HepG2 (cell line): ENCODE measurements around the gene AGER. TPM values are rescaled to one million over a fixed set of nuclear protein-coding genes. Genes with fewer than 3 reads are reported as not detected.
A peak's percentile ranks its signal among the peaks of the same experiment; 100 is the strongest.

ENCODE experiments used
- EHMT2 ChIP-seq: fragments of 200-600 bp; sonication (generic); IDR thresholded peaks from 2 replicates; pipeline ENCODE4 v1.7.0; 2017; ENCODE audit warnings: antibody characterized with exemption, low read depth, low read length, borderline replicate concordance
- FOXC1 ChIP-seq: sonication (generic); formaldehyde crosslinking; IDR thresholded peaks from 2 replicates; pipeline ENCODE4 v1.8.0; 2022; ENCODE audit warnings: mild to moderate bottlenecking, missing genetic modification reagents, borderline replicate concordance
- HES4 ChIP-seq: sonication (generic); formaldehyde crosslinking; IDR thresholded peaks from 2 replicates; pipeline ENCODE4 v1.9.0; 2021; ENCODE audit warnings: mild to moderate bottlenecking, missing genetic modification reagents, borderline replicate concordance
- HNF4G ChIP-seq, 2 experiments: sonication (generic) in 1 of 2; formaldehyde crosslinking in 1 of 2; IDR thresholded peaks; 2 replicates each; pipeline versions ENCODE4 v1.4.0 to v1.6.1; 2011 to 2020; ENCODE audit warnings: borderline replicate concordance in 2 of 2, low read depth in 2 of 2, mild to moderate bottlenecking in 2 of 2, low read length in 1 of 2, missing genetic modification reagents in 1 of 2, moderate library complexity in 1 of 2
- JUND ChIP-seq: sonication (generic); formaldehyde crosslinking; IDR thresholded peaks from 2 replicates; pipeline ENCODE4 v1.8.0; 2022; ENCODE audit warnings: mild to moderate bottlenecking, missing genetic modification reagents
- RARA ChIP-seq: IDR thresholded peaks from 2 replicates; pipeline ENCODE4 v1.6.1; 2016; ENCODE audit warnings: missing genetic modification reagents, missing compliant biosample characterization
- SP1 ChIP-seq, 2 experiments: fragments of 450-650 bp in 1 of 2; sonication (generic) in 1 of 2; formaldehyde crosslinking in 1 of 2; IDR thresholded peaks; 2 replicates each; pipeline versions ENCODE4 v1.4.0 to v1.6.1; 2016 to 2020; ENCODE audit warnings: missing genetic modification reagents in 1 of 2
- THAP11 ChIP-seq: IDR thresholded peaks from 2 replicates; pipeline ENCODE4 v1.6.1; 2016; ENCODE audit warnings: missing biosample characterization, missing genetic modification reagents
- YEATS4 ChIP-seq: sonication (generic); formaldehyde crosslinking; IDR thresholded peaks from 2 replicates; pipeline ENCODE4 v1.4.0; 2020; ENCODE audit warnings: missing genetic modification reagents, borderline replicate concordance
- ZFP41 ChIP-seq: sonication (generic); formaldehyde crosslinking; IDR thresholded peaks from 2 replicates; pipeline ENCODE4 v1.4.0; 2020; ENCODE audit warnings: mild to moderate bottlenecking, missing genetic modification reagents, borderline replicate concordance
- ZFX ChIP-seq: sonication (generic); formaldehyde crosslinking; IDR thresholded peaks from 2 replicates; pipeline ENCODE4 v1.4.0; 2020; ENCODE audit warnings: mild to moderate bottlenecking, low read depth, missing genetic modification reagents, moderate library complexity
- ZNF136 ChIP-seq: sonication (generic); formaldehyde crosslinking; IDR thresholded peaks from 2 replicates; pipeline ENCODE4 v1.8.1; 2022; ENCODE audit warnings: low read depth, mild to moderate bottlenecking, moderate library complexity, missing genetic modification reagents
- ZNF274 ChIP-seq: sonication (generic); formaldehyde crosslinking; IDR thresholded peaks from 2 replicates; pipeline ENCODE4 v1.5.1; 2020; ENCODE audit warnings: mild to moderate bottlenecking, missing genetic modification reagents
- ZNF605 ChIP-seq: sonication (generic); formaldehyde crosslinking; IDR thresholded peaks from 2 replicates; pipeline ENCODE4 v1.8.0; 2022; ENCODE audit warnings: mild to moderate bottlenecking, missing genetic modification reagents
- ZNF737 ChIP-seq: sonication (generic); formaldehyde crosslinking; IDR thresholded peaks from 2 replicates; pipeline ENCODE4 v1.5.0; 2020; ENCODE audit warnings: missing genetic modification reagents, mild to moderate bottlenecking, borderline replicate concordance
- ZSCAN9 ChIP-seq: IDR thresholded peaks from 2 replicates; pipeline ENCODE4 v1.6.1; 2016; ENCODE audit warnings: borderline replicate concordance
- polyA plus RNA-seq, 8 experiments: library from polyadenylated mRNA; depleted of rRNA in 3 of 8; stranded (reverse) in 7 of 8; unstranded in 1 of 8; fragments of >200 nt; fragmentation: Illumina TruSeq in 4 of 8; extraction: Trizol in 4 of 8; gene quantifications; 2 replicates each; pipeline versions ENCODE4 v1.2.1 to v1.2.3, GENCODE V29; 2011 to 2016; ENCODE audit warnings: low read depth in 4 of 8, missing spikeins in 1 of 8, mixed read lengths in 1 of 8; ENCODE audit not compliant: insufficient read depth in 1 of 8
- total RNA-seq, 5 experiments: library from RNA; depleted of rRNA; stranded (reverse); fragments of >200 nt; fragmentation: Illumina TruSeq; extraction: Trizol; gene quantifications; 2 replicates each; pipeline ENCODE4 v1.2.3, GENCODE V29; 2016; ENCODE audit warnings: low read depth in 1 of 5
- TF ChIP-seq, protein P1 (sequence below): sonication (generic); formaldehyde crosslinking; IDR thresholded peaks from 2 replicates; pipeline ENCODE4 v1.5.0; 2020; ENCODE audit warnings: missing genetic modification reagents, mild to moderate bottlenecking, borderline replicate concordance
- TF ChIP-seq, protein P2 (sequence below): sonication (generic); formaldehyde crosslinking; IDR thresholded peaks from 2 replicates; pipeline ENCODE4 v1.4.0; 2020; ENCODE audit warnings: missing genetic modification reagents
- TF ChIP-seq, protein P3 (sequence below): sonication (generic); formaldehyde crosslinking; IDR thresholded peaks from 2 replicates; pipeline ENCODE4 v1.8.0; 2022; ENCODE audit warnings: mild to moderate bottlenecking, missing genetic modification reagents, moderate library complexity
- TF ChIP-seq, protein P4 (sequence below): sonication (generic); formaldehyde crosslinking; conservative IDR thresholded peaks from 2 replicates; pipeline ENCODE4 v1.5.0; 2020; ENCODE audit warnings: missing genetic modification reagents

The AGER gene
- total and polyA plus RNA-seq, 2 of the 13 experiments (the other 11 are each of a cell fraction or from before 2014, with no cell fraction given): 1.9 to 5.1 TPM

DNA sequence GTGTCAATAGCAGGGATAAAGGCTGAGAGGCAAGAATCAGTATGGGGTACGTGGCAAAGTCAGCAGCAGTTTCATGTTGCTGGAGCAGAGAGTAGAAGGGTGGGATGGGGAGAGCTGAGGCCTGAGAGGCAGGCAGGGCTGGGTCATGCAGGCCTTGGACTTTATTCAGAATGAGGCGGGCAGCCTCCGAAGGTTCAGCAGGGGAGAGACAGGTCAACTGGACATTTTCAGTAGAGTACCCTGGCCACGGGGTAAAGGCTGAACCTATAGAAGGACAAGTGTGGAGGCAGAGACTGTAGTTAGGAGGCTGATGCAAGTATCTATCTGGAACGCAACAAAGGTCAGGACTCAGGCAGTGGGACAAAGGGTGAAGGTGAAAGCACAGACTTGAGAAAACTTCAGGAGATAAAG is 26.1 kb upstream of the AGER start (continued):
- TF ChIP-seq, protein P1, sequence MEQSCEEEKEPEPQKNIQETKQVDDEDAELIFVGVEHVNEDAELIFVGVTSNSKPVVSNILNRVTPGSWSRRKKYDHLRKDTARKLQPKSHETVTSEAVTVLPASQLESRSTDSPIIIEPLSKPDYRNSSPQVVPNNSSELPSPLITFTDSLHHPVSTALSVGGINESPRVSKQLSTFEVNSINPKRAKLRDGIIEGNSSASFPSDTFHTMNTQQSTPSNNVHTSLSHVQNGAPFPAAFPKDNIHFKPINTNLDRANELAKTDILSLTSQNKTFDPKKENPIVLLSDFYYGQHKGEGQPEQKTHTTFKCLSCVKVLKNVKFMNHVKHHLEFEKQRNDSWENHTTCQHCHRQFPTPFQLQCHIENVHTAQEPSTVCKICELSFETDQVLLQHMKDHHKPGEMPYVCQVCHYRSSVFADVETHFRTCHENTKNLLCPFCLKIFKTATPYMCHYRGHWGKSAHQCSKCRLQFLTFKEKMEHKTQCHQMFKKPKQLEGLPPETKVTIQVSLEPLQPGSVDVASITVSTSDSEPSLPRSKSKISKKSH (CRISPR knock-in tag): no peak
- TF ChIP-seq ZNF605 (CRISPR knock-in tag): no peak
- no peak for TF ChIP-seq JUND (CRISPR knock-in tag)
- TF ChIP-seq RARA: peak; percentile 74
- TF ChIP-seq ZSCAN9 (CRISPR knock-in tag): no peak
- TF ChIP-seq, protein P2, sequence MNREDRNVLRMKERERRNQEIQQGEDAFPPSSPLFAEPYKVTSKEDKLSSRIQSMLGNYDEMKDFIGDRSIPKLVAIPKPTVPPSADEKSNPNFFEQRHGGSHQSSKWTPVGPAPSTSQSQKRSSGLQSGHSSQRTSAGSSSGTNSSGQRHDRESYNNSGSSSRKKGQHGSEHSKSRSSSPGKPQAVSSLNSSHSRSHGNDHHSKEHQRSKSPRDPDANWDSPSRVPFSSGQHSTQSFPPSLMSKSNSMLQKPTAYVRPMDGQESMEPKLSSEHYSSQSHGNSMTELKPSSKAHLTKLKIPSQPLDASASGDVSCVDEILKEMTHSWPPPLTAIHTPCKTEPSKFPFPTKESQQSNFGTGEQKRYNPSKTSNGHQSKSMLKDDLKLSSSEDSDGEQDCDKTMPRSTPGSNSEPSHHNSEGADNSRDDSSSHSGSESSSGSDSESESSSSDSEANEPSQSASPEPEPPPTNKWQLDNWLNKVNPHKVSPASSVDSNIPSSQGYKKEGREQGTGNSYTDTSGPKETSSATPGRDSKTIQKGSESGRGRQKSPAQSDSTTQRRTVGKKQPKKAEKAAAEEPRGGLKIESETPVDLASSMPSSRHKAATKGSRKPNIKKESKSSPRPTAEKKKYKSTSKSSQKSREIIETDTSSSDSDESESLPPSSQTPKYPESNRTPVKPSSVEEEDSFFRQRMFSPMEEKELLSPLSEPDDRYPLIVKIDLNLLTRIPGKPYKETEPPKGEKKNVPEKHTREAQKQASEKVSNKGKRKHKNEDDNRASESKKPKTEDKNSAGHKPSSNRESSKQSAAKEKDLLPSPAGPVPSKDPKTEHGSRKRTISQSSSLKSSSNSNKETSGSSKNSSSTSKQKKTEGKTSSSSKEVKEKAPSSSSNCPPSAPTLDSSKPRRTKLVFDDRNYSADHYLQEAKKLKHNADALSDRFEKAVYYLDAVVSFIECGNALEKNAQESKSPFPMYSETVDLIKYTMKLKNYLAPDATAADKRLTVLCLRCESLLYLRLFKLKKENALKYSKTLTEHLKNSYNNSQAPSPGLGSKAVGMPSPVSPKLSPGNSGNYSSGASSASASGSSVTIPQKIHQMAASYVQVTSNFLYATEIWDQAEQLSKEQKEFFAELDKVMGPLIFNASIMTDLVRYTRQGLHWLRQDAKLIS (CRISPR knock-in tag): no peak
- TF ChIP-seq ZNF136 (CRISPR knock-in tag): no peak
- no peak for TF ChIP-seq ZFP41
- TF ChIP-seq YEATS4 (CRISPR knock-in tag): no peak
- TF ChIP-seq, protein P3, sequence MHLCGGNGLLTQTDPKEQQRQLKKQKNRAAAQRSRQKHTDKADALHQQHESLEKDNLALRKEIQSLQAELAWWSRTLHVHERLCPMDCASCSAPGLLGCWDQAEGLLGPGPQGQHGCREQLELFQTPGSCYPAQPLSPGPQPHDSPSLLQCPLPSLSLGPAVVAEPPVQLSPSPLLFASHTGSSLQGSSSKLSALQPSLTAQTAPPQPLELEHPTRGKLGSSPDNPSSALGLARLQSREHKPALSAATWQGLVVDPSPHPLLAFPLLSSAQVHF (CRISPR knock-in tag): no peak
- TF ChIP-seq EHMT2: no peak
- peak; percentile 57; the same call in 1 of the 2 replicates for TF ChIP-seq HNF4G (IDR thresholded peaks at IDR 0.05; ENCODE audit: borderline replicate concordance, low read depth, low read length)
- no peak for TF ChIP-seq HNF4G (CRISPR knock-in tag; IDR thresholded peaks at IDR 0.05; ENCODE audit: borderline replicate concordance, low read depth)
- no peak for TF ChIP-seq HES4
- peak; percentile 42; the same call in 1 of the 2 replicates for TF ChIP-seq ZFX (CRISPR knock-in tag)
- TF ChIP-seq, protein P4, sequence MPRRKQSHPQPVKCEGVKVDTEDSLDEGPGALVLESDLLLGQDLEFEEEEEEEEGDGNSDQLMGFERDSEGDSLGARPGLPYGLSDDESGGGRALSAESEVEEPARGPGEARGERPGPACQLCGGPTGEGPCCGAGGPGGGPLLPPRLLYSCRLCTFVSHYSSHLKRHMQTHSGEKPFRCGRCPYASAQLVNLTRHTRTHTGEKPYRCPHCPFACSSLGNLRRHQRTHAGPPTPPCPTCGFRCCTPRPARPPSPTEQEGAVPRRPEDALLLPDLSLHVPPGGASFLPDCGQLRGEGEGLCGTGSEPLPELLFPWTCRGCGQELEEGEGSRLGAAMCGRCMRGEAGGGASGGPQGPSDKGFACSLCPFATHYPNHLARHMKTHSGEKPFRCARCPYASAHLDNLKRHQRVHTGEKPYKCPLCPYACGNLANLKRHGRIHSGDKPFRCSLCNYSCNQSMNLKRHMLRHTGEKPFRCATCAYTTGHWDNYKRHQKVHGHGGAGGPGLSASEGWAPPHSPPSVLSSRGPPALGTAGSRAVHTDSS: no peak
- no peak for TF ChIP-seq SP1 (IDR thresholded peaks at IDR 0.05)
- TF ChIP-seq SP1 (CRISPR knock-in tag; IDR thresholded peaks at IDR 0.05): no peak
- no peak for TF ChIP-seq THAP11 (CRISPR knock-in tag)
- TF ChIP-seq FOXC1 (CRISPR knock-in tag): no peak
- no peak for TF ChIP-seq ZNF737 (CRISPR knock-in tag)
- no peak for TF ChIP-seq ZNF274 (CRISPR knock-in tag)
